HG03045 (cell line): ENCODE measurements around the gene NAA15.
"Not testable (repeated sequence)": the region's sequence is repeated elsewhere in the genome, so short reads cannot be mapped to it uniquely, and the experiment has no call there.

Experiments used
- ATAC-seq: cut with Tn5 transposase; IDR thresholded peaks from one replicate; pipeline ENCODE4 v1.9.1; 2021; ENCODE audit warnings: mild to moderate bottlenecking, moderate library complexity; ENCODE audit not compliant: unreplicated experiment

The NAA15 gene

GRCh38 chr4:139295942-139296299 lies 5.4 kb upstream of the NAA15 start:
- ATAC-seq, result no peak

GRCh38 chr4:139297001-139297410 lies 4.3 kb upstream of the NAA15 start:
- no peak for ATAC-seq

GRCh38 chr4:139299536-139299935 lies 1.8 kb upstream of the NAA15 start:
- ATAC-seq, result no peak

- ATAC-seq, result peak; percentile 5
Observed at GRCh38 chr4:139300431-139301112, 733 bp upstream of the NAA15 start.

- ATAC-seq, result peak; percentile 42
Observed at GRCh38 chr4:139301821-139302611, 711 bp downstream of the NAA15 start, which contains the start of gene NDUFC1. Gene NDUFC1 (minus strand): TSS chr4:139302477. CDS start chr4:139295798, 6,679 bp downstream.

- no peak for ATAC-seq
Observed at GRCh38 chr4:139304920-139305319, 3.6 kb downstream of the NAA15 start.

- ATAC-seq, result no peak
Observed at GRCh38 chr4:139311909-139312308, 10.6 kb downstream of the NAA15 start.

GRCh38 chr4:139312552-139313332 lies 11.4 kb downstream of the NAA15 start:
- no peak for ATAC-seq

- ATAC-seq, result not testable (repeated sequence)
Observed at GRCh38 chr4:139313414-139313813, 12.1 kb downstream of the NAA15 start.

- no peak for ATAC-seq
Observed at GRCh38 chr4:139314047-139314800, 12.9 kb downstream of the NAA15 start.

- ATAC-seq, result no peak
Observed at GRCh38 chr4:139315221-139315675, 13.9 kb downstream of the NAA15 start.

- ATAC-seq, result no peak
Observed at GRCh38 chr4:139316733-139317132, 15.4 kb downstream of the NAA15 start.

GRCh38 chr4:139317635-139318034 lies 16.3 kb downstream of the NAA15 start:
- no peak for ATAC-seq

- no peak for ATAC-seq
Observed at GRCh38 chr4:139319571-139319970, 18.3 kb downstream of the NAA15 start.

- ATAC-seq, result not testable (repeated sequence)
Observed at GRCh38 chr4:139322070-139322469, 20.8 kb downstream of the NAA15 start.

- not testable (repeated sequence) for ATAC-seq
Observed at GRCh38 chr4:139322541-139322940, 21.2 kb downstream of the NAA15 start.

- ATAC-seq, result no peak
Observed at GRCh38 chr4:139324620-139325019, 23.3 kb downstream of the NAA15 start.

- ATAC-seq, result no peak
Observed at GRCh38 chr4:139329665-139330200, 28.4 kb downstream of the NAA15 start.

- no peak for ATAC-seq
Observed at GRCh38 chr4:139330283-139330682, 29.0 kb downstream of the NAA15 start.

GRCh38 chr4:139331185-139331584 lies 29.9 kb downstream of the NAA15 start:
- ATAC-seq, result no peak
